Brain pericyte (primary cell): ENCODE measurements around the gene DKKL1.

Experiments
- DNase-seq: peaks from one replicate; pipeline ENCODE4 v3.0.0-alpha.2; 2012; ENCODE audit warnings: low read depth, low spot score

Gene DKKL1

DNA sequence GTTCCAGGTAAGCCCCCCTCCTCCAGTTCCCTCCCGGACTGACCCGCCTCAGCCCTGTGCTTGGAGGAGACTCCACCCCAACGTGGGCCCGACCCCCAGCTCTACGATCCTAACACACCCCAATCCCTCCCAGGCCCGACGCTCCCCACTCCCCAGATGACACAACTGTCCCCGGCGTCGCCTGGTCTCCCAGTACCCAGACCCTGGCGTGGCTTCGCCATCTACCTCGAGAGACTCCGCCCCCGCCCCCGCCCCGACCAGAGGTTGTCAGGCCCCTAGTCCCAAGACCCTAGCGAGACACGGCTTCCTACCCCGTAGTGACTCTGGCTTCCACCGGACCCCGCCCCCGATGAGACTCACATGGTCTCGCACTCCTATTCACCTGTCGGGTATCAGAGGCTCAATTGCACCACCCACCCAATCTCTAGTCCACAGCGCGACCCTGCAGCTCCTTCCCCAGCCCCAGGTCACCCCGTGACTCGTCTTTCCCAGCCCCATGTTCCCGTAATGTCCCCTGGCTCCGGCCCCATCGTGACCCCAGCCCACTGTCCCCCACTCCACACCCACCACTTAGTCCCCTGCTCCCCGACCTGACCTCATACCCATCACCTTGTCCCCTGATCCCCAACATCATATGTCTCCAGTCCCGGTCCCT, 25.5 kb upstream of the DKKL1 start:
- no peak for DNase-seq

DNA sequence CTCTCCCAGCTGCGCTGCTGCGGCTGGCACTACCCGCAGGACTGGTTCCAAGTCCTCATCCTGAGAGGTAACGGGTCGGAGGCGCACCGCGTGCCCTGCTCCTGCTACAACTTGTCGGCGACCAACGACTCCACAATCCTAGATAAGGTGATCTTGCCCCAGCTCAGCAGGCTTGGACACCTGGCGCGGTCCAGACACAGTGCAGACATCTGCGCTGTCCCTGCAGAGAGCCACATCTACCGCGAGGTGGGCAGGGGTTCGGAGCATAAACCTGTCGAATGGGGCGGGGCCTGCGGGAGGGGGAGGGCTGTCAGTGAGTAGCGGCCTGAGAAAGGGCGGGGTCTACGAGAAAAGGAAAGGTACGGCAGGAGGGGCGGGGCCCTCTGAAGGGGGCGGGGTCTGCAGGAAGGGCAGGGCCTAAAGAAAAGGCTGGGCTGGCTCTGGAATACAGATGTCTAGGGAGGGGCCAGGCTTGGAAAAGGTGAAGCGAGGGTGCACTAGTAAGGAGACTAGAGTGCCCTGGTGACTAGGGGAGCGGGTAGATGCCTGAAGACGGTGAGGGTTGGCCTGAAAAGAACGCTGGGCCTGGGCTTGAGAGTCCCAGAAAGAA, 24.9 kb upstream of the DKKL1 start:
- DNase-seq, result no peak

DNA sequence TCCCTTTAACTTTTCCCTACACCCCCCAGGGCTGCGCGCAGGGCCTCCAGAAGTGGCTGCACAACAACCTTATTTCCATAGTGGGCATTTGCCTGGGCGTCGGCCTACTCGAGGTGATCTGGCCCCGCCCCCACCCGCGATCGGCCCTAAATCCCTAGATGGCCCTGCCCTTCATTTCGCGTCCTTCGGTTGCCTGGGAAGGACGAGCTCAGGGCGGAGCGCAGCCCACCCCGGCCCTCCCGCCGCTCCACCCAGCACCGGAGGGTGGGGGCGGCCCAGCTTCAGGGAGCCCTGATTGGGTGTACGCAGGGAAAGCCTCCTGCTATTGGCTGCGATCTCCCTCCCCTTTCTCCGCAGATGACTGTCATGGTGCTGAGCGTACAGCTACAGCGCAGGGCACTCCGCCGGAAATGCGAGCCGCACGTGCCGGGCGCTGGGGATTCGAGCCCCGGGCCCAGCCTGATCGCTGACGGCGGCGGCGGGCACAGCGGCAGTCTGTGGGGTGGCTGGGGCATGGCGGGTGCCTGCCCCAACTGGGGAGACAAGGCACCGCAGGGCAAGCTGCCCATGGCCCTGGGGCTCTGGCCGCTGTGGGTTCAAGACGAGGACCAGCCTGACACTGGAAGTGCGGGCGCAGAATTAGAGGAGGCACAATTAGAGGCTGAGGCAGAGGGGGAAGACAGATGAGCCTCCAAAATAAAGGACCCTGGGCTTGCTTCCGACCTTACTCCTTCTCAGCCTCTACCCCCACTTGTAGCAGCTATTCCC, 24.2 kb upstream of the DKKL1 start:
- peak; percentile 45 for DNase-seq

DNA sequence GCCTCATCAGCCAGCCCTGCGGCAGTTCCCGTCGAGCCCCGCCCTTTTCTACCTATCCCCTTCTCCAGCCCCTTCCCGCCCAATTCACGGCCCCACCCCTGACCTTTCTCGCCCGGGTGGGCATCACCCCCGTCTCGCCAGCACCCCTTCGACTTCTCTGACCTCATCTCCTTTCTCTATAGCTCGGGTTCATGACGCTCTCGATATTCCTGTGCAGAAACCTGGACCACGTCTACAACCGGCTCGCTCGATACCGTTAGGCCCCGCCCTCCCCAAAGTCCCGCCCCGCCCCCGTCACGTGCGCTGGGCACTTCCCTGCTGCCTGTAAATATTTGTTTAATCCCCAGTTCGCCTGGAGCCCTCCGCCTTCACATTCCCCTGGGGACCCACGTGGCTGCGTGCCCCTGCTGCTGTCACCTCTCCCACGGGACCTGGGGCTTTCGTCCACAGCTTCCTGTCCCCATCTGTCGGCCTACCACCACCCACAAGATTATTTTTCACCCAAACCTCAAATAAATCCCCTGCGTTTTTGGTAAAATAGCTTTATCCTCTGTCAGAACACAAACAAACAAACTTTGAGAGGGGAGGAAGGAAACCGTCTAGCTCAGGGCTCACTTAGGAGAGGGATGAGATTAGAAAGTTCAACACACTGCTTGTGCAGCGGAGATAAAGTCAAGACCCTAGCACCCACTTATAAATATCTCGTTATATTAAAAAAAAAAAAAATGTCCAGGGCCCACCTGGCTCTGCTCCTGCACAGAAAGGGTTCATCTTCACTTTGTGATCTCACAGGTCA, 23.4 kb upstream of the DKKL1 start:
- no peak for DNase-seq

DNA sequence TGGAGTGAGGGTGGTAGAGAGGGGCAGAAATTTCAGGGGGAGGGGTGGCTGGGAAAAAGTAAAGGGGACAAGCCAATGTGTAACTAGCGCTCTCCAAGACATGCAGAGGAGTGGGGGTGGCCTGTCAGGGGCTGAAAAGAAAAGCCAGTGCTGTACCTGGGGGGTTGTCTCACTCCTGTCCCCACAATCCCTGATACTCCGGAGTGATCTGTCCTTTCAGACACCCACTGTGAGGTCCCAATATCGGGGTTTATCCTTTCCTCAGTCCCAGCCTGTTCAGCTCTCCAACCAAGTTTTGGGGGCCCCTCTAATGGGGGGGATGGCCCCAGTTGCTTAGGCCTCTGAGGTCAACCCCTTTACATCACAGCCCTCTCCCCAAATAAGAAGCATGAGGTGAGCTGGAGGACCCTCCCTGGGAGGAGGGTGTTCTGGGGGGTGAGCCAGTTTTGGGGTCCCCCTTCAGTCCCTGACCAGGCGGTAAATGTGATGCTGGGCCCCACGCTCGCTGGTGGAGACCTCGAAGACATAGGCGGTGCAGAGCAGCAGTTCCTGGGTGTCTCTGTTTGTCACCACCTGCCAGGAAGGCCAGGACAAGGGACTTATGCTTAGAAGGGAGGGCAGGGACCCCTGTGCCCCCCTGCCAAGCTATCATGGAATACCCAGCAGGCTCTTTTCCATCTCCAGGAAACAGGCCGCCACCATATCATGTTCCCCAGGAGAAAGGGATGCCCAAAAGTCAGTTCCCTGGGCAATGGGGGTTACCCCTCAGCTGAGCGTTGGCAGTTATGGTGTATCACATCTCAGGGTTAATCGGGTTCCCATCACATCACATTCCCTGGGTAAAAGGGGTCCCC, 22.6 kb upstream of the DKKL1 start:
- DNase-seq, result no peak

DNA sequence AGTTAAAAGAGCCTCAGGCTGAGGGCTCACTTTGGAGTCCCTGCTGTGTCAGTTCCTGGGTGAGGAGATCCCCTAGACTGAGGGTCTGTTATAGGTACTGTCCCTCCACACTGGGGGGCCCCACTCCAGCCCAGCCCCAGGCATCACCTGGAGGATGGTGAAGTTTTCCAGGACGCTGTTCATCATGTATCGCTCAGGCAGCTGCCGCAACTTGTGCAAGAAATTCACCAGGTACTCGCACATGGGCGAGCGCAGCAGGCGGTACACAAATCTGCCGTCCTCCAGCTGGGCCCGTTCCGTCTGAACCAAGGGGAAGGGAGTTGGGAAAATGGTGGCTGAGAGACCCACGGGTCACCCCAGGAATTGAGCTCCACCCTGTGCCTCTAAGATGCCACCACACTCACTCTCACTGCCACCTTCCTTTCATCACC, 21.4 kb upstream of the DKKL1 start:
- no peak for DNase-seq

DNA sequence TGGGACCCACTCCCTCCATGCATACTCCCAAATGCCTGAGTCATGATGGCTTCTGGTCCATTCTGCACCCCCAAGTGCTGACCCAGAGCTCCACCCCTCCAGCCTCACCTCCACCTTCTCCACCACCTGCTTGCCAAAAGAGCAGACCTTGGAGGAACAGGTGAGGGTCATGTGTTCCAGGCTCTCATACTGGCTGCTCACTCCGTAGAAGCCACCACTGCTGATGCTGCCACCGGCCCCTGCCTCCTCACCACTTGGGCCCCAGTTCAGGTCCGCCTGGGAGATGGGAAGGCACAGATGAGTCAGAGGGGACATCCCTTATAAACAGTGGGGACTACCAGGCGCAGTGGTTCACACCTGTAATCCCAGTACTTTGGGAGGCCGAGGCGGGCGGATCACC, 20.6 kb upstream of the DKKL1 start:
- no peak for DNase-seq

DNA sequence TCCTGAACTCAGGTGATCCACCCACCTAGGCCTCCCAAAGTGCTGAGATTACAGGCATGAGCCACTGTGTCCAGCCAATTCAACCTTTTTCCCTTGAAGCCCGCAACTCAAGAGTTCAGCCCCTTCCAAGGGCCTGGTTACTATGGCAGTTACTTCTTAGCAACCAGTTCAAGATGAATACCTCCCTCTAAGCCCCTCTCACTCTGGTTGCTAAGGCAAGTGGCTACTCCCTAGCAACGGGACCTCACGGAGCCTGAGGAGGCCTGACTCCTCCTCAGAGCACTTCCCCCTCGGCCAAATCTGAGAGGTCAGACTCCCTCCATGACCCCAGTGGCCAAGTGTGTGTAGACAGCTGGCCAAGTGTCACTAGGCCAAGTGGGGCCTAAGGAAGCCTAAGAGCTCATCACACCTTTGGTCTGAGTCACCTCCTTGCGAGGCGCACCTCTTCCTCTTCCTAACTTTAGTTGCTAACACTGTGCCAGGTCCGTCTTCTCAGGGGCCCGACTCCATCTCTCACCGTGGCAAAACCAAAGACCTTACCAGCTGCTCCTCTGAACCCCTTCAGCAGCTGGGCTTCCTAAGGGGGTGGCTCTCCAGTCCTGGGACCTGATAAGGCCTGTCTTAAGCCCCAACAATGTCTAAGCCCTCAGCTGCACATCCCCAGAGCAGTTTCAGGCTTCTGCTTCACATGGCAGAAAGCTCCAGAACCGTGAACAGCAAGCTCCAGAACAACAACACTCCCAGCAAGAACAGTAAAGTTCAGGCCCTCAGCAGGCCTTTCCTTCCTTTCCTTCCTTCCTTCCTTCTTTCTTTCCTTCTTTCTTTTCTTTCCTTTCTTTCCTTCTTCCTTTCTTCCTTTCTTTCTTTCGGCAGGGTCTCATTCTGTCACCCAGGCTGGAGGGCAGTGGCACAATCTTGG, 18.9 kb upstream of the DKKL1 start:
- no peak for DNase-seq

DNA sequence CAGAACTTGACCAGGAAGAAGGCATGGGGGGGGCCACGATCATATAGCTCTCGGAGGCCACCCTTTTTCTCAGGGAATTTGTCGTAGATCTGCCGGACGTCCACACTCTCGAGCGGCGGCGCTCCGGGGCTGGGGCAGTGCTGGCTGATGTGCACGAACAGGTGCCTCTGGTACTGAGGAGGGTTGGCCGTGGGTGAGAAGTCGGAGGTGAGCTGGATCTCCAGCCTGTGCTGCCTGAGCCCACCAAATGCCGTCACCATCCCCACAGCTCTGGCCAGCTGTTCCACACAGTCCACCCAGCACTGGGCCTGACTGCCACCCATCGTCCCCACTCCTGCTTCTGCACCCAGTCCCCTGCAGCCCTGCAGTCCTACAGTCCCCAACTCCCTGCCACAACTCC, 16.5 kb upstream of the DKKL1 start:
- DNase-seq, result no peak

DNA sequence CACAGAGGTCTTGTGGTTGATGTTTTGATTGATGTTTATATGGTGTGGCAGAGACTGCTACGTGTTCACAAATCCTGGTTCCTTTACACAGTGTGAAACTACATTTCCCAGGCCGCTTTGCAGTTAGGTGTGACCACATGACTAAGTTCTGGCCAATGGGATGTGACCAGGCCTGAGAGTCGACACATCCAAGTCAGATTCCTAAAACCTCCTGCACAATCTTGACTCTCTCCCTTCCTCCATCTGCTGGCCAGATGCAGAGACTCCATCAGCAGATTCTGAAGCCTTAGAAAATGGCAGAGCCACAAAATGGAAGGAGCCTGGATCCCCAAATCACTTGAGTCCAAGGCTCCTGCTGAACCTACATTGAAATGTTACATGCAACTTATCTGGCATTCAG, 15.8 kb upstream of the DKKL1 start:
- DNase-seq, result no peak

DNA sequence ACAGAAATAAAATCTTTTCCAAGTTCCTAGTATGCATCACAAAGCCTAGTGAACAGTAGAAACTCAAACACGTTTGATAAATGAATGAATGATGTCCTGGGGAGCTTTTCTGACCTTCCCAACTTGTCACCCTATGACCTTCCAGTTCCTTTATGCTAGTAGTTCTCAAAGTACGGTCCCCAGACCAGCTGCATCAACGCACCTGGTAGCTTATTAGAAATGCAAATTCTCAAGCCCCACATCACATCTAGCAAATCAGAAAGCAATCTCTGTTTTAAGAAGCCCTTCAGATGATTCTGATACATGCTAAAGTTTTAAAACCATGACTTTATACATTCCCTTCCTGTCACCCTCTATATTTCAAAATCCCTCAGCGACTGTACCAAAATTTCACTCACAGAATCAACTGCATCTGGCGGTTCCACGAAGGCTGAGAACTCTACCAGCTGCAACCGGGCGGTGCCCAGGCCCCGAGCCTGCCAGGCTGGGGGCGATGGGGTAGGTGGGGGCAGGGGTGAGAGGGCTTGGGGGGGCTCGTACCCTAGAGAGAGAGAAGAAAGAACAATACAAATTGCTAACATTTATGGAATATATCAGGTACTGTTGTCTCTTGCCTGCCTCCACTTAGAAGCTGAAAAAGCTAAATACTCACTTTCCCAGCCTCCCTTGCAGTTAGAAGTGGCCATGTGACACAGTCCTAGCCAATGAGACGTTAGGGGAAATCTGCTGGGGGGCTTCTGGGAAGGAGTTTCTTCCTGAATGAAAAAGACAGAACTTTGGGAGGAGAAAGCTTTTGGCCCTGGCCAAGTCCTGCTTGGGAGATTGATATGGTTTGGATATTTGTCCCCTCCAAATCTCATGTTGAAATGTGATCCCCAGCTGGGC, 15.1 kb upstream of the DKKL1 start:
- no peak for DNase-seq

DNA sequence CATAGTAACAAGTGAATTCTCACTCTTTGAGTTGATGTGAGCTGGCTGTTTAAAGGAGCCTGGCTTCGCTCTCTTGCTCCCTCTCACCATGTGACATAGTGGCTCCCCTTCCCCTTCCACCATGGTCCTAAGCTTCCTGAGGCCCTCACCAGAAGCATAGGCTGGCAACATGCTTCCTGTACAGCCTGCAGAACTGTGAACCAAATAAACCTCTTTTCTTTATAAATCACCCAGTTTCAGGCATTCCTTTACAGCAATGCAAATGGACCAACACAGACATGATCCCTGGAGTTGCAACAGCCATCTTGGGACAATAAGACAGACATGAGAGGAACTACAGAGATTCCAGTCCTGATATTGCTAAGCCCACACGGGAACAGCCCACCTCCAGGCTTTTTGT, 14.1 kb upstream of the DKKL1 start:
- DNase-seq, result no peak

DNA sequence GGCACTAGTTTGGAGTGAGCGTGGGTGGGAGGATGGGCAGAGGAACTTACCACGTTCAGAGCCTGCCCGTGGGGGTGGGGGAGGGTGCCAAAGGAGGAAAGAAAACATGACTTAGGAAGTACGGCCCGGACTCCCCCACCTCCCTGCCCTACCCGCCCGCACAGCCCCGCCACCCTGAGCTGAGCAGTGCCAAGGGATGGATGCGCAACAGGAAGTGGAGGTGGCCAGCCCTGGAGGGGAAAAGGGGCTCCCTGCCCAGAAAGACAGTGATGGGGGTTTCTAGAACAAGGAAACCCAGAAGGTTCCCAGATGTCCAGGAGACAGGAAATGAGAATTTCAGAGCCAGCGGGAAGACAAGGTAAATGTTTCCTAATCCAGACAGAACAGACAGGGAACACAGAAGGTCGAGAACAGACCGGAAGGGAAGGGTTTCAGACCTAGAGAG, 7.7 kb upstream of the DKKL1 start:
- DNase-seq, result no peak

DNA sequence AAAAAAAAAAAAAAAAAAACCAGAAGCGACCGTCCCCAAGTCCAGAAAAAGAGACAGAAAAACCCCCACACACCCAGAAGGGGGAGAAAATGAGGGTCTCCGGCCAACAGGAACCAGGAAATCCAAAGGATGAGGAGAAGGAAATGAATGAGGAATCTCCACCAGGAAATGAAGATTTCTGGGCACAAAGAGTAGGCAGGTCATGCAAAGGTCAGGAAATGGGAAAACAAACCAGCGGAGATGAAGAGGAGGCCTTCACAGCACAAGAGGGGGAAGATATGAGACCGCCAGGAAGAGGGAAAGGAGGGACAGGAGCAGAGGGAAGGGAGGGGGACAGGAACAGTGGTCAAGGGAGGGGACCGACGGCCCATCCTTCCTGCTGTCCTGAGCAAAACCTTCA, 7.3 kb upstream of the DKKL1 start:
- no peak for DNase-seq

DNA sequence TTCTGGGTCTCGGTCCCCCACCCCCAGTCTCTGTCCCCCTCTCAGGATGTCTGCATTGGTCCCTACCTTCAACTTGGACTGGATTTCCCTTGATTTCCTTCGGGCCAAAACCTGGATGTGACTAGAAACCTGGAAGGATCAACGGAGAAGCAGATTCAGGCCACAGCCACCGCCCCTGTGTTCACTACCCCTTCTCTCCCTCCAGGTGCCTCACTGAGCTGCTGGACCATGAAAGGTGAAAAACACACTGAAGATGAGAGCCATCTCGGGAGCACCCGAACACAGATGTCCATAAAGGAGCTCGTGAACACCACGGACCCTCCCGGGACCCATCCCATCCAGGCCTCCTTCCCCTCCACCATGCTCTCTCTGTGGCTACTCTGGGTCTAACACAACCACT, 6.5 kb upstream of the DKKL1 start:
- DNase-seq, result no peak

DNA sequence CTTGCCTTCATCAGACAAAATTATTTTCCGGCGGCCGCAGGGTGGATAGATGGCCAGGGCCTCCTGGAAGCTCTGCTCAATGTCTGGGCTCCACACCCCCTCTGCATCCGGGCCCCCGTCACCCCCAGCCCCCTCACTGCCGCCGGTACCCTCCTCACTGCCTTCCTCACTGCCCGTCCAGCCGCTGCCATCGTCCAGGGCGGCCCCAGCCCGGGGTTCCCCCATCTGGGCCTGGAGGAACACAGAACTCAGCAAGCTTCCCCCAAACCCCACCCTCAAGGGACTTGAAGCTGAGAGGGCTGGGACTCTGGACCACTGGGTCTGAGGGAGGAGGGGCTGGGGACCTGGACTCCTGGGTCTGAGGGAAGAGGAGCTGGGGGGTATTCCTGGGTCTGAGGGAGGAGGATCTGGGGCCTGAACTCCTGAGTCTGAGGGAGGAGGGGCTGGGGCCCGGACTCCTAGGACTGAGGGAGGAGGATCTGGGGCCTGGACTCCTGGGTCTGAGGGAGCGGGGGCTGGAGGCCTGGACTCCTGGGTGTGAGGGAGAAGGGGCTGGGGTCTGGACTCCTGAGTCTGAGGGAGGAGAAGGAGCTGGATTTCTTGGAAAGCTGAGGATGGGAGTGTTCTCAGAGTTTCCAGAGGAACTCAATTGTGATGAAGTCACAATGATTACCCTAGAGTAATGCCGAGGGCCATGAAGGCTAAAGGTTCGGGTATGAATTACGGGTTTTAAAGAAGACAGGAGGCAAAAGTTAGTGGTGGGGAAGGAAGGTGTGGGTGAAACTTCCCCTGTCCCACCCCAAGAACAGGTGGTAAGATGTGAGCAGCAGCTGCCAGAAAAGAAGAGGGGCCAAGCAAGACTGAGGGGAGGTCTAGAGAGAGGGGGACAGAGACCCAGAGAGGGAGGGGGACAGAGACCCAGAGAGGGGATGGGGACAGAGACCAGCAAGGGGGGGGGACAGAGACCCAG, 3.5 kb upstream of the DKKL1 start:
- no peak for DNase-seq

DNA sequence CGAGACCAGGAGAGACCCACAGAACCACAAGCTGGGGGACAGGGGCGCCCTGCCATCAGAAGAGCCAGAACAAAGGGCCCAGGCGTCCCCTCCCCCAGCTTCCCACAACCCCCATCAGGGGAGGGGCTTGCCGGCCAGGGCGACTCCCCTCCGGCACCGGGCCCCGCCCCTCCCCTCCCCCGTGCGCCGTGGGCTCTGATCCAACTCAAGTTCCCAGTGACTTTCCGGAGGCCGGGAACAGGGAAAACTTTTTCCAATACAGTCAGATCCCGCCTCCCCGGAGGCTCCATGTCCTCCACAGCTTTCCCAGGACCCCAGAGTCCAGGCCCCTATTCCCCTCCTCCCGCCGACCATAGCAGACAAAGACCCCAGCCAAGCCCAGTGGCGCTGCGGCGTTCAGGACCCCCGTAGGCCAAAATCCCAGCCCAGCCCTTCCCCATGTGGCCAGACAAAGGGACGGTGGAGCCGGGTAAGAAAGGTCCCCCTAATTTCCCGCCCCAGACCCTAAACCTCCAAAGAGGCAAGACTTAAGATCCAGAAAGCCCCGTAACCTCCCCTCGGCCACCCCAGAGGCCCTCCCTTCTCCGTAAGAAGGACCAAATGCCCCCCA, 2.1 kb upstream of the DKKL1 start:
- no peak for DNase-seq
